ENCODE results near the gene DFFA. TPM values are rescaled to one million over a fixed set of nuclear protein-coding genes. Genes with fewer than 3 reads are reported as not detected.

The DFFA gene
- polyA plus RNA-seq, 1 of the 3 experiments (the other 2 are of a cell fraction): 42.3 TPM

DNA sequence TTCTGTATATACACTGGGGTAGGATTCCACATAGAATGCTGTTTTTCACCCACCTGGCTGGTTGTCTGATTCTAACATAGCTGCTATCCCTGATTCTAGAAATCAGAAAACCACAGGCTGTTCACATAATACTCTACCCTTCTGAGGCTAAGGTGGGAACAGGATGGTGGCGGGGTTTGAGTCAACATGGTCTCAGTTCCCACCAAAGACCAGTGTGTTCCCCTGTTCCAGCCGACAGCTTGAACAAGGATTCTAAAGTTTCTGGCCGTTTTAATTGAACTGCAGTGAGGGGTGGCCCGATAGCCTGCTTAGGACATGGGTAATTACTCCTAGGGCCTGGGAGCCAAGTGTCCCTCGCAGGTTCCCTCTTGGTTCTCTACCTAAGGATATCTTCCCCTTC, 40.9 kb upstream of the DFFA start:
- H3K27ac ChIP-seq (ENCODE audit: low read depth in 2 of 2, low read length in 1 of 2): peak overlapping the region in 1 of 2 experiments; percentile 12; a peak in 1 of 4 replicates
- H3F3A ChIP-seq (replicated peaks; ENCODE audit: insufficient read depth): peaks cover 29% of the 10 kb centered on the region
- ChIA-PET POLR2A (no interaction called here), CTCF (interaction anchor here (0.6 to 2.9 kb wide), 17 partner anchors 8 to 525 kb away, joined by 3 to 24 read pairs (median 4); no protein-coding TSS in a partner anchor)
- no peak overlapping the region for H2AFZ ChIP-seq (ENCODE audit: low read depth)
- peaks cover 79% of the 10 kb centered on the region for H3K79me2 ChIP-seq (ENCODE audit: insufficient read depth)
- TF ChIP-seq CHD2 (IDR thresholded peaks at IDR 0.05; ENCODE audit: low read length, partially characterized antibody) (no peak), FOSL2 (IDR thresholded peaks at IDR 0.05; ENCODE audit: borderline replicate concordance, low read depth) (no peak), SMC3 (IDR thresholded peaks at IDR 0.05; ENCODE audit: low read depth, low read length) (no peak), GATA2 (CRISPR knock-in tag; IDR thresholded peaks at IDR 0.05) (no peak), TCF12 (IDR thresholded peaks at IDR 0.05) (no peak), MEF2A (IDR thresholded peaks at IDR 0.05; ENCODE audit: borderline replicate concordance, low read depth) (no peak), FOXJ3 (CRISPR knock-in tag; IDR thresholded peaks at IDR 0.05) (no peak), RCOR1 (IDR thresholded peaks at IDR 0.05; ENCODE audit: low read length) (no peak), RFX5 (IDR thresholded peaks at IDR 0.05; ENCODE audit: low read length) (no peak), NRF1 (IDR thresholded peaks at IDR 0.05; ENCODE audit: low read depth, low read length) (no peak)
- TF ChIP-seq, protein P1, sequence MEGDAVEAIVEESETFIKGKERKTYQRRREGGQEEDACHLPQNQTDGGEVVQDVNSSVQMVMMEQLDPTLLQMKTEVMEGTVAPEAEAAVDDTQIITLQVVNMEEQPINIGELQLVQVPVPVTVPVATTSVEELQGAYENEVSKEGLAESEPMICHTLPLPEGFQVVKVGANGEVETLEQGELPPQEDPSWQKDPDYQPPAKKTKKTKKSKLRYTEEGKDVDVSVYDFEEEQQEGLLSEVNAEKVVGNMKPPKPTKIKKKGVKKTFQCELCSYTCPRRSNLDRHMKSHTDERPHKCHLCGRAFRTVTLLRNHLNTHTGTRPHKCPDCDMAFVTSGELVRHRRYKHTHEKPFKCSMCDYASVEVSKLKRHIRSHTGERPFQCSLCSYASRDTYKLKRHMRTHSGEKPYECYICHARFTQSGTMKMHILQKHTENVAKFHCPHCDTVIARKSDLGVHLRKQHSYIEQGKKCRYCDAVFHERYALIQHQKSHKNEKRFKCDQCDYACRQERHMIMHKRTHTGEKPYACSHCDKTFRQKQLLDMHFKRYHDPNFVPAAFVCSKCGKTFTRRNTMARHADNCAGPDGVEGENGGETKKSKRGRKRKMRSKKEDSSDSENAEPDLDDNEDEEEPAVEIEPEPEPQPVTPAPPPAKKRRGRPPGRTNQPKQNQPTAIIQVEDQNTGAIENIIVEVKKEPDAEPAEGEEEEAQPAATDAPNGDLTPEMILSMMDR (IDR thresholded peaks at IDR 0.05): no peak
- TF ChIP-seq, protein P2, sequence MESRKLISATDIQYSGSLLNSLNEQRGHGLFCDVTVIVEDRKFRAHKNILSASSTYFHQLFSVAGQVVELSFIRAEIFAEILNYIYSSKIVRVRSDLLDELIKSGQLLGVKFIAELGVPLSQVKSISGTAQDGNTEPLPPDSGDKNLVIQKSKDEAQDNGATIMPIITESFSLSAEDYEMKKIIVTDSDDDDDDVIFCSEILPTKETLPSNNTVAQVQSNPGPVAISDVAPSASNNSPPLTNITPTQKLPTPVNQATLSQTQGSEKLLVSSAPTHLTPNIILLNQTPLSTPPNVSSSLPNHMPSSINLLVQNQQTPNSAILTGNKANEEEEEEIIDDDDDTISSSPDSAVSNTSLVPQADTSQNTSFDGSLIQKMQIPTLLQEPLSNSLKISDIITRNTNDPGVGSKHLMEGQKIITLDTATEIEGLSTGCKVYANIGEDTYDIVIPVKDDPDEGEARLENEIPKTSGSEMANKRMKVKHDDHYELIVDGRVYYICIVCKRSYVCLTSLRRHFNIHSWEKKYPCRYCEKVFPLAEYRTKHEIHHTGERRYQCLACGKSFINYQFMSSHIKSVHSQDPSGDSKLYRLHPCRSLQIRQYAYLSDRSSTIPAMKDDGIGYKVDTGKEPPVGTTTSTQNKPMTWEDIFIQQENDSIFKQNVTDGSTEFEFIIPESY (IDR thresholded peaks at IDR 0.05; ENCODE audit: borderline replicate concordance, low read depth): no peak
- TF ChIP-seq, protein P3, sequence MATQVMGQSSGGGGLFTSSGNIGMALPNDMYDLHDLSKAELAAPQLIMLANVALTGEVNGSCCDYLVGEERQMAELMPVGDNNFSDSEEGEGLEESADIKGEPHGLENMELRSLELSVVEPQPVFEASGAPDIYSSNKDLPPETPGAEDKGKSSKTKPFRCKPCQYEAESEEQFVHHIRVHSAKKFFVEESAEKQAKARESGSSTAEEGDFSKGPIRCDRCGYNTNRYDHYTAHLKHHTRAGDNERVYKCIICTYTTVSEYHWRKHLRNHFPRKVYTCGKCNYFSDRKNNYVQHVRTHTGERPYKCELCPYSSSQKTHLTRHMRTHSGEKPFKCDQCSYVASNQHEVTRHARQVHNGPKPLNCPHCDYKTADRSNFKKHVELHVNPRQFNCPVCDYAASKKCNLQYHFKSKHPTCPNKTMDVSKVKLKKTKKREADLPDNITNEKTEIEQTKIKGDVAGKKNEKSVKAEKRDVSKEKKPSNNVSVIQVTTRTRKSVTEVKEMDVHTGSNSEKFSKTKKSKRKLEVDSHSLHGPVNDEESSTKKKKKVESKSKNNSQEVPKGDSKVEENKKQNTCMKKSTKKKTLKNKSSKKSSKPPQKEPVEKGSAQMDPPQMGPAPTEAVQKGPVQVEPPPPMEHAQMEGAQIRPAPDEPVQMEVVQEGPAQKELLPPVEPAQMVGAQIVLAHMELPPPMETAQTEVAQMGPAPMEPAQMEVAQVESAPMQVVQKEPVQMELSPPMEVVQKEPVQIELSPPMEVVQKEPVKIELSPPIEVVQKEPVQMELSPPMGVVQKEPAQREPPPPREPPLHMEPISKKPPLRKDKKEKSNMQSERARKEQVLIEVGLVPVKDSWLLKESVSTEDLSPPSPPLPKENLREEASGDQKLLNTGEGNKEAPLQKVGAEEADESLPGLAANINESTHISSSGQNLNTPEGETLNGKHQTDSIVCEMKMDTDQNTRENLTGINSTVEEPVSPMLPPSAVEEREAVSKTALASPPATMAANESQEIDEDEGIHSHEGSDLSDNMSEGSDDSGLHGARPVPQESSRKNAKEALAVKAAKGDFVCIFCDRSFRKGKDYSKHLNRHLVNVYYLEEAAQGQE (IDR thresholded peaks at IDR 0.05; ENCODE audit: low read depth, low read length): no peak
- TF ChIP-seq, protein P4, sequence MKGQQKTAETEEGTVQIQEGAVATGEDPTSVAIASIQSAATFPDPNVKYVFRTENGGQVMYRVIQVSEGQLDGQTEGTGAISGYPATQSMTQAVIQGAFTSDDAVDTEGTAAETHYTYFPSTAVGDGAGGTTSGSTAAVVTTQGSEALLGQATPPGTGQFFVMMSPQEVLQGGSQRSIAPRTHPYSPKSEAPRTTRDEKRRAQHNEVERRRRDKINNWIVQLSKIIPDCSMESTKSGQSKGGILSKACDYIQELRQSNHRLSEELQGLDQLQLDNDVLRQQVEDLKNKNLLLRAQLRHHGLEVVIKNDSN (IDR thresholded peaks at IDR 0.05; ENCODE audit: borderline replicate concordance, low read depth): no peak
- H3K9me3 ChIP-seq: no peaks in the 10 kb centered on the region
- H3K4me2 ChIP-seq: no peak overlapping the region
- no peak overlapping the region for H3K4me3 ChIP-seq (ENCODE audit: low read depth in 2 of 2, low read length in 1 of 2)
- H3K4me1 ChIP-seq (ENCODE audit: control insufficient read depth in 1 of 2, insufficient read depth in 2 of 2, low read depth in 1 of 2, low read length in 1 of 2): peaks cover 32 to 63% of the 10 kb centered on the region in 2 experiments
- H3K9me2 ChIP-seq: no peaks in the 10 kb centered on the region
- no peaks in the 10 kb centered on the region for H3K36me3 ChIP-seq (replicated peaks in 1 of 2; ENCODE audit: control insufficient read depth in 1 of 2, insufficient read depth in 2 of 2, low read length in 1 of 2)
- DNase-seq: no peak
- H3K27me3 ChIP-seq (ENCODE audit: insufficient read depth): no peaks in the 10 kb centered on the region
- H4K20me1 ChIP-seq (ENCODE audit: insufficient read depth): no peaks in the 10 kb centered on the region; the same call in 1 of the 2 replicates
- H3K9ac ChIP-seq: 0 out of 2 replicates have a peak overlapping the region, but pooled peaks have one; percentile 6
- WGBS (ENCODE audit: low lambda C conversion rate): 100% methylated on average over 5 of the region's 5 CpGs

Data from SK-N-SH (cell line).